Liver (tissue), 3 donors: ENCODE data around the gene BAG3.

ENCODE experiments used
- EGR1 ChIP-seq, 2 donors: IDR thresholded peaks; 2 replicates each; pipeline ENCODE4 v1.6.1; 2016 to 2018; ENCODE audit warnings: antibody characterized with exemption in 2 of 2, low read depth in 2 of 2
- HNF4A ChIP-seq, 2 donors: conservative IDR thresholded peaks; 2 replicates each; pipeline ENCODE4 v1.6.1; 2016; ENCODE audit warnings: antibody characterized with exemption in 2 of 2, mild to moderate bottlenecking in 2 of 2
- RAD21 ChIP-seq, 2 donors: IDR thresholded peaks; 2 replicates each; pipeline ENCODE4 v1.6.1; 2016; ENCODE audit warnings: antibody characterized with exemption in 2 of 2, mild to moderate bottlenecking in 2 of 2
- SP1 ChIP-seq: IDR thresholded peaks from 2 replicates; pipeline ENCODE4 v1.6.1; 2018; ENCODE audit warnings: antibody characterized with exemption, mild to moderate bottlenecking
- YY1 ChIP-seq: IDR thresholded peaks from 2 replicates; pipeline ENCODE4 v1.6.1; 2016; ENCODE audit warnings: antibody characterized with exemption, mild to moderate bottlenecking
- TF ChIP-seq, protein P1 (sequence below): IDR thresholded peaks from 2 replicates; pipeline ENCODE4 v1.6.1; 2016; ENCODE audit warnings: antibody characterized with exemption
- TF ChIP-seq, protein P2 (sequence below): fragments of 150-350 bp; IDR thresholded peaks from 2 replicates; pipeline ENCODE4 v1.5.1; 2017; ENCODE audit warnings: improper control_type of control experiment, low read depth, low read length; ENCODE audit not compliant: missing input control
- TF ChIP-seq, protein P3 (sequence below): IDR thresholded peaks from 2 replicates; pipeline ENCODE4 v1.6.1; 2016; ENCODE audit warnings: antibody characterized with exemption, mild to moderate bottlenecking
- TF ChIP-seq, protein P4 (sequence below): IDR thresholded peaks from 2 replicates; pipeline ENCODE4 v1.6.1; 2016; ENCODE audit warnings: antibody characterized with exemption
- TF ChIP-seq, protein P5 (sequence below): IDR thresholded peaks from 2 replicates; pipeline ENCODE4 v1.6.1; 2016; ENCODE audit warnings: antibody characterized with exemption
- donor health status: healthy.
- donor health status: healthy.

DNA sequence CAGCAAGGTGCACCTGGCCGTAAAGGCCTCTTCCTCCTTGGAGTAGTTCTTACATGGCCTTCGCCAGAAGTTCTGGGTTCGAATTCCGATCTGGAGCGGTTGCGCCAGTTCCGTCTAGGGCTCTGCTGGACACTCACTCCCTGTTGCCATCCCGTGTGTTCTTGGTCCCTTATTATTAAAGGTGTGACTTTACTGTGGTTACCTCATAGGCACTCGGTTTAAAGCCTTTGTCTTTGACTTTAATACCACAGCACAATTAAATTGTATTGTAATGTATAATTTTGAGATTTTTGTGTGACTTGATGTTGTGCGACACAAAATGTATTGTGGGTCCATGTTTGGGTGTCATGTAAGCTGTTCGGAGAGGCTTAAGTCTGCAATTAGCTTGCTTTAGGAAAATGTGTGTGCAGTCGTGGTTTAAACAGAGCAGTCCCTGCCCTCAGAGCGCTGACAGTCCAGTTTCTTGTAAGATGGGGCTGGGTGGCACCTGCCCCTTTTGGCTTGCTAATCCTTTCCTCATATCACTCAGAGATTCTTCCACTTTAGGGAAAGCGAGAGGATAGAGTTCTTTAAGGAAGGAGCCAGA, 75.6 kb downstream of the BAG3 start:
- no peak for TF ChIP-seq YY1
- TF ChIP-seq, protein P1, sequence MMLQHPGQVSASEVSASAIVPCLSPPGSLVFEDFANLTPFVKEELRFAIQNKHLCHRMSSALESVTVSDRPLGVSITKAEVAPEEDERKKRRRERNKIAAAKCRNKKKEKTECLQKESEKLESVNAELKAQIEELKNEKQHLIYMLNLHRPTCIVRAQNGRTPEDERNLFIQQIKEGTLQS = no peak
- TF ChIP-seq, protein P2, sequence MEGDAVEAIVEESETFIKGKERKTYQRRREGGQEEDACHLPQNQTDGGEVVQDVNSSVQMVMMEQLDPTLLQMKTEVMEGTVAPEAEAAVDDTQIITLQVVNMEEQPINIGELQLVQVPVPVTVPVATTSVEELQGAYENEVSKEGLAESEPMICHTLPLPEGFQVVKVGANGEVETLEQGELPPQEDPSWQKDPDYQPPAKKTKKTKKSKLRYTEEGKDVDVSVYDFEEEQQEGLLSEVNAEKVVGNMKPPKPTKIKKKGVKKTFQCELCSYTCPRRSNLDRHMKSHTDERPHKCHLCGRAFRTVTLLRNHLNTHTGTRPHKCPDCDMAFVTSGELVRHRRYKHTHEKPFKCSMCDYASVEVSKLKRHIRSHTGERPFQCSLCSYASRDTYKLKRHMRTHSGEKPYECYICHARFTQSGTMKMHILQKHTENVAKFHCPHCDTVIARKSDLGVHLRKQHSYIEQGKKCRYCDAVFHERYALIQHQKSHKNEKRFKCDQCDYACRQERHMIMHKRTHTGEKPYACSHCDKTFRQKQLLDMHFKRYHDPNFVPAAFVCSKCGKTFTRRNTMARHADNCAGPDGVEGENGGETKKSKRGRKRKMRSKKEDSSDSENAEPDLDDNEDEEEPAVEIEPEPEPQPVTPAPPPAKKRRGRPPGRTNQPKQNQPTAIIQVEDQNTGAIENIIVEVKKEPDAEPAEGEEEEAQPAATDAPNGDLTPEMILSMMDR = no peak
- no peak for TF ChIP-seq SP1
- TF ChIP-seq, protein P3, sequence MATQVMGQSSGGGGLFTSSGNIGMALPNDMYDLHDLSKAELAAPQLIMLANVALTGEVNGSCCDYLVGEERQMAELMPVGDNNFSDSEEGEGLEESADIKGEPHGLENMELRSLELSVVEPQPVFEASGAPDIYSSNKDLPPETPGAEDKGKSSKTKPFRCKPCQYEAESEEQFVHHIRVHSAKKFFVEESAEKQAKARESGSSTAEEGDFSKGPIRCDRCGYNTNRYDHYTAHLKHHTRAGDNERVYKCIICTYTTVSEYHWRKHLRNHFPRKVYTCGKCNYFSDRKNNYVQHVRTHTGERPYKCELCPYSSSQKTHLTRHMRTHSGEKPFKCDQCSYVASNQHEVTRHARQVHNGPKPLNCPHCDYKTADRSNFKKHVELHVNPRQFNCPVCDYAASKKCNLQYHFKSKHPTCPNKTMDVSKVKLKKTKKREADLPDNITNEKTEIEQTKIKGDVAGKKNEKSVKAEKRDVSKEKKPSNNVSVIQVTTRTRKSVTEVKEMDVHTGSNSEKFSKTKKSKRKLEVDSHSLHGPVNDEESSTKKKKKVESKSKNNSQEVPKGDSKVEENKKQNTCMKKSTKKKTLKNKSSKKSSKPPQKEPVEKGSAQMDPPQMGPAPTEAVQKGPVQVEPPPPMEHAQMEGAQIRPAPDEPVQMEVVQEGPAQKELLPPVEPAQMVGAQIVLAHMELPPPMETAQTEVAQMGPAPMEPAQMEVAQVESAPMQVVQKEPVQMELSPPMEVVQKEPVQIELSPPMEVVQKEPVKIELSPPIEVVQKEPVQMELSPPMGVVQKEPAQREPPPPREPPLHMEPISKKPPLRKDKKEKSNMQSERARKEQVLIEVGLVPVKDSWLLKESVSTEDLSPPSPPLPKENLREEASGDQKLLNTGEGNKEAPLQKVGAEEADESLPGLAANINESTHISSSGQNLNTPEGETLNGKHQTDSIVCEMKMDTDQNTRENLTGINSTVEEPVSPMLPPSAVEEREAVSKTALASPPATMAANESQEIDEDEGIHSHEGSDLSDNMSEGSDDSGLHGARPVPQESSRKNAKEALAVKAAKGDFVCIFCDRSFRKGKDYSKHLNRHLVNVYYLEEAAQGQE = no peak
- TF ChIP-seq, protein P4, sequence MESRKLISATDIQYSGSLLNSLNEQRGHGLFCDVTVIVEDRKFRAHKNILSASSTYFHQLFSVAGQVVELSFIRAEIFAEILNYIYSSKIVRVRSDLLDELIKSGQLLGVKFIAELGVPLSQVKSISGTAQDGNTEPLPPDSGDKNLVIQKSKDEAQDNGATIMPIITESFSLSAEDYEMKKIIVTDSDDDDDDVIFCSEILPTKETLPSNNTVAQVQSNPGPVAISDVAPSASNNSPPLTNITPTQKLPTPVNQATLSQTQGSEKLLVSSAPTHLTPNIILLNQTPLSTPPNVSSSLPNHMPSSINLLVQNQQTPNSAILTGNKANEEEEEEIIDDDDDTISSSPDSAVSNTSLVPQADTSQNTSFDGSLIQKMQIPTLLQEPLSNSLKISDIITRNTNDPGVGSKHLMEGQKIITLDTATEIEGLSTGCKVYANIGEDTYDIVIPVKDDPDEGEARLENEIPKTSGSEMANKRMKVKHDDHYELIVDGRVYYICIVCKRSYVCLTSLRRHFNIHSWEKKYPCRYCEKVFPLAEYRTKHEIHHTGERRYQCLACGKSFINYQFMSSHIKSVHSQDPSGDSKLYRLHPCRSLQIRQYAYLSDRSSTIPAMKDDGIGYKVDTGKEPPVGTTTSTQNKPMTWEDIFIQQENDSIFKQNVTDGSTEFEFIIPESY = no peak
- TF ChIP-seq RAD21 (IDR thresholded peaks at IDR 0.05) = no peak
- TF ChIP-seq, protein P5, sequence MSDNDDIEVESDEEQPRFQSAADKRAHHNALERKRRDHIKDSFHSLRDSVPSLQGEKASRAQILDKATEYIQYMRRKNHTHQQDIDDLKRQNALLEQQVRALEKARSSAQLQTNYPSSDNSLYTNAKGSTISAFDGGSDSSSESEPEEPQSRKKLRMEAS = no peak
- no peak for TF ChIP-seq EGR1 (IDR thresholded peaks at IDR 0.05; ENCODE audit: low read depth in 2 of 2)
- TF ChIP-seq HNF4A (conservative IDR thresholded peaks at IDR 0.05) = no peak
